Osteoblast (primary cell): Measurements from ENCODE around the gene PTPRZ1. TPM values are rescaled to one million over a fixed set of nuclear protein-coding genes. Genes with fewer than 3 reads are reported as not detected.

ENCODE experiments used
- DNase-seq: peaks from one replicate; pipeline ENCODE4 v3.0.0; 2011; ENCODE audit warnings: low spot score, mixed read lengths; ENCODE audit not compliant: insufficient read length; ENCODE audit errors: missing footprints
- H2AFZ ChIP-seq: 2 replicates; pipeline ENCODE4 v1.6.0; 2011; ENCODE audit warnings: mild to moderate bottlenecking, low read length
- H3K27ac ChIP-seq: 2 replicates; pipeline ENCODE4 v1.5.1; 2011; ENCODE audit warnings: mild to moderate bottlenecking, low read depth, low read length, moderate library complexity
- H3K27me3 ChIP-seq: 2 replicates; pipeline ENCODE4 v1.6.0; 2012; ENCODE audit warnings: mild to moderate bottlenecking, control low read depth, inconsistent platforms, low read length, moderate library complexity; ENCODE audit not compliant: insufficient read depth
- H3K36me3 ChIP-seq: 2 replicates; pipeline ENCODE4 v1.5.1; 2011; ENCODE audit warnings: mild to moderate bottlenecking, low read length, control low read depth, moderate library complexity; ENCODE audit not compliant: insufficient read depth
- H3K4me1 ChIP-seq: 2 replicates; pipeline ENCODE4 v1.5.1; 2011; ENCODE audit warnings: mild to moderate bottlenecking, low read length, control low read depth, moderate library complexity; ENCODE audit not compliant: insufficient read depth
- H3K4me2 ChIP-seq: 2 replicates; pipeline ENCODE4 v1.6.0; 2011; ENCODE audit warnings: mild to moderate bottlenecking, low read length; ENCODE audit not compliant: insufficient read depth
- H3K4me3 ChIP-seq: fragments of 200-600 bp; sonication (generic); 3 replicates; pipeline ENCODE4 v1.5.1; 2012; ENCODE audit warnings: mild to moderate bottlenecking, low read length, inconsistent platforms; ENCODE audit not compliant: insufficient read depth
- H3K79me2 ChIP-seq: 2 replicates; pipeline ENCODE4 v1.6.0; 2012; ENCODE audit warnings: mild to moderate bottlenecking, low read length, control low read depth, inconsistent platforms; ENCODE audit not compliant: insufficient read depth
- H3K9me3 ChIP-seq: 2 replicates; pipeline ENCODE4 v1.5.1; 2011; ENCODE audit warnings: low read depth, low read length, control low read depth
- H4K20me1 ChIP-seq: 2 replicates; pipeline ENCODE4 v1.6.0; 2012; ENCODE audit warnings: mild to moderate bottlenecking, low read length, control low read depth; ENCODE audit not compliant: insufficient read depth
- total RNA-seq: library from RNA; depleted of rRNA; stranded (reverse); fragments of >200 nt; gene quantifications from 2 replicates; pipeline ENCODE4 v1.2.3, GENCODE V29; 2012
- TF ChIP-seq, protein P1 (sequence below): IDR thresholded peaks from 2 replicates; pipeline ENCODE4 v1.5.1; 2011; ENCODE audit warnings: mild to moderate bottlenecking, low read depth, low read length, moderate library complexity; ENCODE audit errors: extremely low read depth

Gene PTPRZ1
- total RNA-seq, 1 donor = not detected

DNA sequence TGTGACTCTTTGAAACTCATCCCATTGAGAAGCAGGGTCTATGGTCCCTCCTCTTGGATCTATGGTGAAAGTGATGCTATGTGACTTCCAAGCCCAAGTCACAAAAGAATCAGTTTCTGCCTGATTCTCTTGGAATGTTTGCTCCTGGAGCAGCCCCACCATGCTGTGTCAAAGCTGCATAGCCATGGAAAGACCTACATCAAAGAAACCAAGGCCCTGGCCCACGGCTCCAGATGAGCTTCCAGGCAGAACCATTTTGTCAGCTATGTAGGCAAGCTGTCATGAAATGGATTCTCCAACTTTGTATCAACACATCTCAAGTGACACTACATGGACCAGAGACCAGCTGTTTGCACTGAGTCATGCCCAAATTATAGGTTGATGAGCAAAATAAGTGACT, 194.1 kb downstream of the PTPRZ1 start:
- Histone ChIP-seq H4K20me1 (no peaks in the 10 kb centered on the region), H3K79me2 (no peaks in the 10 kb centered on the region), H3K4me2 (no peak overlapping the region), H2AFZ (no peak overlapping the region), H3K36me3 (no peaks in the 10 kb centered on the region), H3K27ac (no peak overlapping the region), H3K9me3 (no peaks in the 10 kb centered on the region), H3K27me3 (no peaks in the 10 kb centered on the region), H3K4me1 (no peaks in the 10 kb centered on the region), H3K4me3 (no peak overlapping the region)
- TF ChIP-seq, protein P1, sequence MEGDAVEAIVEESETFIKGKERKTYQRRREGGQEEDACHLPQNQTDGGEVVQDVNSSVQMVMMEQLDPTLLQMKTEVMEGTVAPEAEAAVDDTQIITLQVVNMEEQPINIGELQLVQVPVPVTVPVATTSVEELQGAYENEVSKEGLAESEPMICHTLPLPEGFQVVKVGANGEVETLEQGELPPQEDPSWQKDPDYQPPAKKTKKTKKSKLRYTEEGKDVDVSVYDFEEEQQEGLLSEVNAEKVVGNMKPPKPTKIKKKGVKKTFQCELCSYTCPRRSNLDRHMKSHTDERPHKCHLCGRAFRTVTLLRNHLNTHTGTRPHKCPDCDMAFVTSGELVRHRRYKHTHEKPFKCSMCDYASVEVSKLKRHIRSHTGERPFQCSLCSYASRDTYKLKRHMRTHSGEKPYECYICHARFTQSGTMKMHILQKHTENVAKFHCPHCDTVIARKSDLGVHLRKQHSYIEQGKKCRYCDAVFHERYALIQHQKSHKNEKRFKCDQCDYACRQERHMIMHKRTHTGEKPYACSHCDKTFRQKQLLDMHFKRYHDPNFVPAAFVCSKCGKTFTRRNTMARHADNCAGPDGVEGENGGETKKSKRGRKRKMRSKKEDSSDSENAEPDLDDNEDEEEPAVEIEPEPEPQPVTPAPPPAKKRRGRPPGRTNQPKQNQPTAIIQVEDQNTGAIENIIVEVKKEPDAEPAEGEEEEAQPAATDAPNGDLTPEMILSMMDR = no peak
- DNase-seq = no peak

DNA sequence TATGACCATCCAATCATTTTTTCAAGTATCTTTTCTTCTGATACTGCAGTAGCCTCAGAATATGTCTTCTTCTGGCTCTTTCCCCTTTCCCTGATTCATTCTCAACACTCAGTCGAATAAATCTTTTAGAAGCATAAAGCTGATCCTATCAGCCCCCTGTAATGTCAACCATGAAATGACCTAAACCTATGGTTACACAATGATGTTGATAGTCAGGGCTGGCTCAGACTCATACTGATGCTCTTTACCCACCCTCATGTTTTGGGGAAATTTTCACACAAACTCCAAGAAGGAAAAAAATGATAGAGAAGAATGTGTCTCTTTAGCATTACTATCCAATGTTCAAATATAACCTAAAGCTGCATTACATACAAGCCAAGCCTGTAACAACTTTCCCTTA, 195.1 kb downstream of the PTPRZ1 start:
- TF ChIP-seq, protein P1 = no peak
- H3K9me3 ChIP-seq = no peaks in the 10 kb centered on the region
- H2AFZ ChIP-seq = no peak overlapping the region
- H3K27ac ChIP-seq = no peak overlapping the region
- DNase-seq = no peak
- no peak overlapping the region for H3K4me2 ChIP-seq
- H3K36me3 ChIP-seq = no peaks in the 10 kb centered on the region
- no peaks in the 10 kb centered on the region for H3K79me2 ChIP-seq
- H4K20me1 ChIP-seq = no peaks in the 10 kb centered on the region
- no peaks in the 10 kb centered on the region for H3K27me3 ChIP-seq
- no peaks in the 10 kb centered on the region for H3K4me1 ChIP-seq
- H3K4me3 ChIP-seq = no peak overlapping the region

GRCh38 chr7:122068999-122069398, 196.0 kb downstream of the PTPRZ1 start:
- H3K36me3 ChIP-seq = no peaks in the 10 kb centered on the region
- no peaks in the 10 kb centered on the region for H3K9me3 ChIP-seq
- H3K4me2 ChIP-seq = no peak overlapping the region
- no peak overlapping the region for H3K27ac ChIP-seq
- no peaks in the 10 kb centered on the region for H3K79me2 ChIP-seq
- H3K4me1 ChIP-seq = no peaks in the 10 kb centered on the region
- no peaks in the 10 kb centered on the region for H4K20me1 ChIP-seq
- no peak overlapping the region for H3K4me3 ChIP-seq
- H2AFZ ChIP-seq = no peak overlapping the region
- TF ChIP-seq, protein P1 = no peak
- DNase-seq = no peak
- no peaks in the 10 kb centered on the region for H3K27me3 ChIP-seq

DNA sequence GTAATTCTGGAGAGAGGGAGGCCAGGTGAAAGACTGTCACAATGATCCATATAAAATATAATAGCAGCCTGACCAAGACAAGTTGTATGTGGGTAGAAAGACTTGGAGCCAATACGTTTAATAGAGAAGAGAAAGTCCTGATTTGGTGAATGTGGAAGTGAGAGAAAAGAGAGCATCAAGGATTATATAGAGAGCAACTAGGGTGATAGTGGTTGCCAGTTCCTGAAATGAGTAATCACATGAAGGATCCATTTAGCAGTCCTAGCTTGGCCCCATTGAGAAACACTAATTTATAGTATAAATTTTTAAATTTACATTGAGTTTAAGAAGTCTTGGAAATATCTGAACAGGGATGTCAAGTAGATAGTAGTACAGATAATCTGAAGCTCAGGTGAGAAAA, 197.1 kb downstream of the PTPRZ1 start:
- Histone ChIP-seq H3K27me3 (no peaks in the 10 kb centered on the region), H3K36me3 (no peaks in the 10 kb centered on the region), H3K4me3 (no peak overlapping the region), H3K27ac (no peak overlapping the region), H3K9me3 (no peaks in the 10 kb centered on the region), H3K4me2 (no peak overlapping the region), H3K79me2 (no peaks in the 10 kb centered on the region), H4K20me1 (no peaks in the 10 kb centered on the region), H2AFZ (no peak overlapping the region), H3K4me1 (no peaks in the 10 kb centered on the region)
- DNase-seq = no peak
- TF ChIP-seq, protein P1 = no peak
